ENCODE data around the gene SPATS2. TPM values are rescaled to one million over a fixed set of nuclear protein-coding genes. Genes with fewer than 3 reads are reported as not detected.
A peak's percentile ranks its signal among the peaks of the same experiment; 100 is the strongest.
"Not testable (repeated sequence)": the region's sequence is repeated elsewhere in the genome, so short reads cannot be mapped to it uniquely, and the experiment has no call there.

Gene SPATS2
- total RNA-seq = 10 to 100 TPM in 6 of 7 donors, 1 to 10 TPM in 1; 9.1 to 19.7 (median 15.2) TPM
- 10 to 100 TPM; 10.9 to 28.2 TPM for polyA plus RNA-seq
- long read RNA-seq, donor 1, partial matches to known transcripts = 4 of 13 reads
- long read RNA-seq, donor 1, other reads (novel, unspliced or antisense) = 3 of 13 reads
- long read RNA-seq, donor 2, partial matches to known transcripts = 53 of 65 reads
- long read RNA-seq, donor 2, other reads (novel, unspliced or antisense) = 0 of 65 reads
- long read RNA-seq, donor 3, transcript SPATS2-222 (14 exons, 2,993 nt) = major isoform, 14 of 32 reads
- long read RNA-seq, donor 3, transcript SPATS2-201 (13 exons, 3,158 nt) = minor isoform, 9 of 32 reads
- long read RNA-seq, donor 3, partial matches to known transcripts = 1 of 32 reads
- long read RNA-seq, donor 3, other reads (novel, unspliced or antisense) = 7 of 32 reads

- intact Hi-C loops (cut with DNase I) = no loop called here
- Histone ChIP-seq H3K27me3 (no peaks in the 10 kb centered on the region), H3K4me1 (ENCODE audit: insufficient read depth) (peaks cover 10% of the 10 kb centered on the region), H3K36me3 (no peaks in the 10 kb centered on the region), H3K27ac (peak within 1 kb of the TSS; percentile 83 to 87), H3K9me3 (no peaks in the 10 kb centered on the region), H3K4me3 (peak within 1 kb of the TSS; percentile 89)
- peak in 3 of 5 donors; percentile 93 to 94 (median 93) for DNase-seq
- WGBS, 3 donors = 0 to 1% (median 1%) methylated on average over 39 to 52 of the region's 52 CpGs
- no peak for TF ChIP-seq EP300 (IDR thresholded peaks at IDR 0.05)
- no peak for TF ChIP-seq CTCF (IDR thresholded peaks at IDR 0.05)
- no peak for TF ChIP-seq POLR2A (IDR thresholded peaks at IDR 0.05)
These were observed at the start of gene SPATS2 for GRCh38 chr12:49367381-49368239. Gene SPATS2, plus strand, starts transcription at chr12:49367462. Its CDS starts 93,551 bp downstream, at chr12:49461013.

- DNase-seq; intact Hi-C loops (cut with DNase I); H3K36me3 ChIP-seq; H3K4me3 ChIP-seq; H3K4me1 ChIP-seq (ENCODE audit: insufficient read depth); H3K9me3 ChIP-seq; H3K27me3 ChIP-seq; H3K27ac ChIP-seq: not testable (repeated sequence)
- 88 to 95% (median 89%) methylated on average over 9 of the region's 9 CpGs for WGBS, 3 donors
These were observed 46.7 kb upstream of the SPATS2 start for GRCh38 chr12:49320411-49321103.

- DNase-seq = no peak
- TF ChIP-seq POLR2A (IDR thresholded peaks at IDR 0.05) = no peak
- TF ChIP-seq CTCF (IDR thresholded peaks at IDR 0.05) = no peak
- no peak for TF ChIP-seq EP300 (IDR thresholded peaks at IDR 0.05)
- peaks cover 4% of the 10 kb centered on the region for H3K4me1 ChIP-seq (ENCODE audit: insufficient read depth)
These were observed 44.9 kb upstream of the SPATS2 start for GRCh38 chr12:49322367-49322707.

GRCh38 chr12:49322708-49323523, 44.3 kb upstream of the SPATS2 start, which contains the start of gene TROAP:
Gene TROAP, plus strand, starts transcription at chr12:49323255. Its CDS starts 354 bp downstream, at chr12:49323609.
- H3K4me1 ChIP-seq (ENCODE audit: insufficient read depth) = peaks cover 4% of the 10 kb centered on the region
- H3K9me3 ChIP-seq = no peaks in the 10 kb centered on the region
- TF ChIP-seq EP300 (IDR thresholded peaks at IDR 0.05) (no peak), POLR2A (IDR thresholded peaks at IDR 0.05) (no peak), CTCF (IDR thresholded peaks at IDR 0.05) (no peak)
- H3K27ac ChIP-seq = no peak within 1 kb of the TSS
- H3K4me3 ChIP-seq = peak within 1 kb of the TSS; percentile 57
- H3K36me3 ChIP-seq = no peaks in the 10 kb centered on the region
- intact Hi-C loops (cut with DNase I) = no loop called here
- no peaks in the 10 kb centered on the region for H3K27me3 ChIP-seq
- DNase-seq = peak; percentile 96 to 97 (median 96)
- 1% methylated on average over 65 of the region's 65 CpGs for WGBS, 3 donors

More at GRCh38 chr12:49322367-49322707, 44.9 kb upstream of the SPATS2 start:
- WGBS, 3 donors = 17 to 39% (median 23%) methylated on average over 12 of the region's 12 CpGs
- H3K9me3 ChIP-seq = no peaks in the 10 kb centered on the region
- intact Hi-C loops (cut with DNase I) = no loop called here
- no peaks in the 10 kb centered on the region for H3K36me3 ChIP-seq
- no peaks in the 10 kb centered on the region for H3K27me3 ChIP-seq
- peak overlapping the region; percentile 57 for H3K4me3 ChIP-seq
- H3K27ac ChIP-seq = no peak overlapping the region

Measured in ovary (tissue), 10 donors.